ENCODE results near the gene TM7SF3.

- no peak for TF ChIP-seq POLR2A (IDR thresholded peaks at IDR 0.05)
- TF ChIP-seq, protein P1, sequence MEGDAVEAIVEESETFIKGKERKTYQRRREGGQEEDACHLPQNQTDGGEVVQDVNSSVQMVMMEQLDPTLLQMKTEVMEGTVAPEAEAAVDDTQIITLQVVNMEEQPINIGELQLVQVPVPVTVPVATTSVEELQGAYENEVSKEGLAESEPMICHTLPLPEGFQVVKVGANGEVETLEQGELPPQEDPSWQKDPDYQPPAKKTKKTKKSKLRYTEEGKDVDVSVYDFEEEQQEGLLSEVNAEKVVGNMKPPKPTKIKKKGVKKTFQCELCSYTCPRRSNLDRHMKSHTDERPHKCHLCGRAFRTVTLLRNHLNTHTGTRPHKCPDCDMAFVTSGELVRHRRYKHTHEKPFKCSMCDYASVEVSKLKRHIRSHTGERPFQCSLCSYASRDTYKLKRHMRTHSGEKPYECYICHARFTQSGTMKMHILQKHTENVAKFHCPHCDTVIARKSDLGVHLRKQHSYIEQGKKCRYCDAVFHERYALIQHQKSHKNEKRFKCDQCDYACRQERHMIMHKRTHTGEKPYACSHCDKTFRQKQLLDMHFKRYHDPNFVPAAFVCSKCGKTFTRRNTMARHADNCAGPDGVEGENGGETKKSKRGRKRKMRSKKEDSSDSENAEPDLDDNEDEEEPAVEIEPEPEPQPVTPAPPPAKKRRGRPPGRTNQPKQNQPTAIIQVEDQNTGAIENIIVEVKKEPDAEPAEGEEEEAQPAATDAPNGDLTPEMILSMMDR (IDR thresholded peaks at IDR 0.05), result no peak
These were observed 85.5 kb downstream of the TM7SF3 start for GRCh38 chr12:26928661-26929060.
